GM18951 (cell line): ENCODE data around the gene CREB3L1.

Experiments
- POLR2A ChIP-seq: IDR thresholded peaks from 4 replicates; pipeline ENCODE4 v1.6.1; 2011; ENCODE audit warnings: mild to moderate bottlenecking; ENCODE audit not compliant: insufficient read length, insufficient read depth; ENCODE audit errors: extremely low read depth
- in situ Hi-C: fragments of 300-500 bp; cut with MboI; formaldehyde crosslinking; loops from one replicate; pipeline ENCODE4 v1.12.0; 2022; ENCODE audit warnings: low sequenced_read_pairs, mixed read lengths, inconsistent platforms; ENCODE audit not compliant: unreplicated experiment

CREB3L1 gene

GRCh38 chr11:46277622-46278386, at the start of gene CREB3L1:
TSS of gene CREB3L1 (plus strand) at chr11:46277662. CDS start at chr11:46278112, 450 bp downstream.
- no peak for TF ChIP-seq POLR2A
- in situ Hi-C loops, result no loop called here

- no peak for TF ChIP-seq POLR2A
- in situ Hi-C loops, result no loop called here
Observed at GRCh38 chr11:46229230-46229629, 48.2 kb upstream of the CREB3L1 start.

GRCh38 chr11:46234311-46234710, 43.2 kb upstream of the CREB3L1 start:
- in situ Hi-C loops, result no loop called here
- no peak for TF ChIP-seq POLR2A

- TF ChIP-seq POLR2A, result no peak
- in situ Hi-C loops, result no loop called here
Observed at GRCh38 chr11:46235777-46236688, 41.4 kb upstream of the CREB3L1 start.

GRCh38 chr11:46236918-46237247, 40.6 kb upstream of the CREB3L1 start:
- no peak for TF ChIP-seq POLR2A
- in situ Hi-C loops, result no loop called here

GRCh38 chr11:46237248-46238077, 40.0 kb upstream of the CREB3L1 start:
- in situ Hi-C loops, result no loop called here
- TF ChIP-seq POLR2A, result no peak

GRCh38 chr11:46238078-46238966, 39.1 kb upstream of the CREB3L1 start:
- in situ Hi-C loops, result no loop called here

GRCh38 chr11:46238967-46239800, 38.3 kb upstream of the CREB3L1 start:
- TF ChIP-seq POLR2A, result no peak
- in situ Hi-C loops, result no loop called here

More at GRCh38 chr11:46238078-46238966, 39.1 kb upstream of the CREB3L1 start:
- TF ChIP-seq POLR2A, result no peak

- in situ Hi-C loops, result loop anchor here (10.0 kb wide), 1 partner anchor 75 kb away; no protein-coding TSS in a partner anchor
- no peak for TF ChIP-seq POLR2A
Observed at GRCh38 chr11:46239801-46240061, 37.7 kb upstream of the CREB3L1 start.

GRCh38 chr11:46240371-46240770, 37.1 kb upstream of the CREB3L1 start:
- in situ Hi-C loops, result loop anchor here (10.0 kb wide), 1 partner anchor 74 kb away; no protein-coding TSS in a partner anchor
- no peak for TF ChIP-seq POLR2A

- no peak for TF ChIP-seq POLR2A
- in situ Hi-C loops, result loop anchor here (10.0 kb wide), 1 partner anchor 74 kb away; no protein-coding TSS in a partner anchor
Observed at GRCh38 chr11:46240861-46241260, 36.6 kb upstream of the CREB3L1 start.
